Caco-2 (cell line): ENCODE results near the gene ZNRF3. TPM values are rescaled to one million over a fixed set of nuclear protein-coding genes. Genes with fewer than 3 reads are reported as not detected.

Source experiments
- BruUV-seq: library from RNA; stranded (reverse); fragments of 400-500 nt; replicated peaks from 2 replicates; lab custom pipeline; 2021; lab: Mats Ljungman, UMichigan
- CTCF ChIA-PET: fragments of 300-600 bp; sonication (Branson Sonifier 250); formaldehyde crosslinking; loops from one replicate; lab custom pipeline; 2022; ENCODE audit warnings: antibody characterized with exemption; lab: Charles Lee
- POLR2A ChIA-PET: fragments of 300-600 bp; sonication (Branson Sonifier 250); formaldehyde crosslinking; loops from one replicate; lab custom pipeline; 2022; ENCODE audit warnings: antibody characterized with exemption; lab: Charles Lee
- DNase-seq, 2 experiments: peaks; one replicate each; pipeline versions ENCODE4 v3.0.0 to v3.0.0-alpha.2; 2020 to 2022
- H3K27me3 ChIP-seq: replicated peaks from 2 replicates; pipeline ENCODE4 v1.6.0; 2011; ENCODE audit warnings: low read length; ENCODE audit not compliant: control insufficient read depth, insufficient read depth
- H3K36me3 ChIP-seq: 2 replicates; pipeline ENCODE4 v1.5.1; 2011; ENCODE audit warnings: low read length; ENCODE audit not compliant: control insufficient read depth, insufficient read depth
- H3K4me1 ChIP-seq: fragments of 250-450 bp; sonication (Bioruptor Pico); 2 replicates; pipeline ENCODE4 v1.5.1; 2020; ENCODE audit warnings: mild to moderate bottlenecking
- H3K4me3 ChIP-seq: 2 replicates; pipeline ENCODE4 v1.5.1; 2011; ENCODE audit warnings: low read depth, mild to moderate bottlenecking, control low read depth, low read length
- H3K9me3 ChIP-seq: fragments of 250-450 bp; sonication (Bioruptor Pico); 2 replicates; pipeline ENCODE4 v1.5.1; 2020; ENCODE audit warnings: mild to moderate bottlenecking, moderate library complexity
- H3K27ac Mint-ChIP-seq: one replicate; pipeline ENCODE4 v1.8.0; 2022; ENCODE audit warnings: mixed read lengths; ENCODE audit not compliant: unreplicated experiment
- H3K27me3 Mint-ChIP-seq: one replicate; pipeline ENCODE4 v1.8.0; 2022; ENCODE audit warnings: mixed read lengths; ENCODE audit not compliant: insufficient read depth, unreplicated experiment
- H3K36me3 Mint-ChIP-seq: one replicate; pipeline ENCODE4 v1.8.0; 2022; ENCODE audit warnings: mild to moderate bottlenecking, mixed read lengths; ENCODE audit not compliant: insufficient read depth, unreplicated experiment
- H3K4me1 Mint-ChIP-seq: one replicate; pipeline ENCODE4 v1.8.0; 2022; ENCODE audit warnings: low read depth, mixed read lengths; ENCODE audit not compliant: unreplicated experiment
- H3K4me3 Mint-ChIP-seq: one replicate; pipeline ENCODE4 v1.8.0; 2022; ENCODE audit warnings: mild to moderate bottlenecking, moderate library complexity, mixed read lengths; ENCODE audit not compliant: unreplicated experiment
- H3K9me3 Mint-ChIP-seq: one replicate; pipeline ENCODE4 v1.8.0; 2022; ENCODE audit warnings: mixed read lengths; ENCODE audit not compliant: unreplicated experiment
- intact Hi-C: fragments of 100-400 bp; cut with micrococcal nuclease; formaldehyde crosslinking; loops from one replicate; pipeline ENCODE4 v1.10.0; 2022; ENCODE audit not compliant: unreplicated experiment
- total RNA-seq: library from RNA; stranded (reverse); gene quantifications from 2 replicates; pipeline ENCODE4 v1.2.3, GENCODE V29; 2022
- TF ChIP-seq, protein P1 (sequence below), 2 experiments: fragments of 200-600 bp in 1 of 2; IDR thresholded peaks; 1 replicate in 1 of 2; 2 replicates in 1 of 2; pipeline versions ENCODE4 v1.5.1 to v1.8.0; 2011 to 2022; ENCODE audit warnings: antibody characterized with exemption in 1 of 2, control low read depth in 1 of 2, inconsistent platforms in 1 of 2, low read depth in 1 of 2, low read length in 1 of 2, mild to moderate bottlenecking in 1 of 2, moderate library complexity in 1 of 2; ENCODE audit not compliant: insufficient read depth in 1 of 2, severe bottlenecking in 1 of 2, unreplicated experiment in 1 of 2

The ZNRF3 gene
- total RNA-seq, 1 experiment from 2014 or later = 41.1 TPM

DNA sequence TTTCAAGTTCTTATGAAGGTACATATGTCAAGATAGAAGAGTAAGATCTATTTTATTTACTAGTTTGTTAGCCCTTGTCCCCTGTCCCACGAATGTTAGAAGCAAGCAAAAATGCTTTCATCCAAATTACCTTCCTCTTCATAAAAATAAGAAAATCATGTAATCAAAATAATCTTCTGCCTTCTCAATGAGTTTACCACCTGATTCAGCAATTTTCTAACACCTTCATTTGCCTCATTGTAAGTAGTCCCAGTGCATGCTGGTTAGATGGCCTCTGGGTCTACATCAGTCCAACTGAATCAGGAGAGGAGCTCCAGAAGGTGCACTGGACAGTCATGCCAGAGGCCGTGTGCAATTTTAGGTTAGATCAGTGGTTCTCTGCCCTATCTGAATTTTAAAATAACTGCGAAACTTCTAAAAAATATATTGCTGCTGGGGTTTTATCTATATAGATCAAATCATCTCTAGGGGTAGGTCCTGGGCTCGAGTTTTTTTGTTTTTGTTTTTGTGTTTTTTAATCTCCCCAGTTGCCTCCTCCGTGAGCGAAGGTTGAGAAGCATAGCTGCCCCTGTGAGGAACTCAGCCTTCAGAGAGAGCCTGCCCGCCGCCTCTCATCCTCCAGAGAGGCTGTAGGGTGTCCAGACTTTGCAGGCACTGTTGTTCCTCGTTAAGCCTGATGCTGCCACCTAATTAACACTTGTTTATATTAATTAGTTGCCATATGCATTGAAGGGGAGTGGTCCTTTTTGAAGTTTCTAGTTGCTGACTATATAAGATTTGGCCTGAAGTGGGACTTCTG, 146.0 kb downstream of the ZNRF3 start:
- peaks cover 28% of the 10 kb centered on the region for H3K4me1 ChIP-seq
- no peaks in the 10 kb centered on the region for H3K9me3 ChIP-seq
- ChIA-PET CTCF (interaction anchor here (1.1 kb wide), 1 partner anchor 77 kb away, joined by 3 read pairs; no protein-coding TSS in a partner anchor), POLR2A (no interaction called here)
- no peaks in the 10 kb centered on the region for H3K27me3 Mint-ChIP-seq
- TF ChIP-seq, protein P1, sequence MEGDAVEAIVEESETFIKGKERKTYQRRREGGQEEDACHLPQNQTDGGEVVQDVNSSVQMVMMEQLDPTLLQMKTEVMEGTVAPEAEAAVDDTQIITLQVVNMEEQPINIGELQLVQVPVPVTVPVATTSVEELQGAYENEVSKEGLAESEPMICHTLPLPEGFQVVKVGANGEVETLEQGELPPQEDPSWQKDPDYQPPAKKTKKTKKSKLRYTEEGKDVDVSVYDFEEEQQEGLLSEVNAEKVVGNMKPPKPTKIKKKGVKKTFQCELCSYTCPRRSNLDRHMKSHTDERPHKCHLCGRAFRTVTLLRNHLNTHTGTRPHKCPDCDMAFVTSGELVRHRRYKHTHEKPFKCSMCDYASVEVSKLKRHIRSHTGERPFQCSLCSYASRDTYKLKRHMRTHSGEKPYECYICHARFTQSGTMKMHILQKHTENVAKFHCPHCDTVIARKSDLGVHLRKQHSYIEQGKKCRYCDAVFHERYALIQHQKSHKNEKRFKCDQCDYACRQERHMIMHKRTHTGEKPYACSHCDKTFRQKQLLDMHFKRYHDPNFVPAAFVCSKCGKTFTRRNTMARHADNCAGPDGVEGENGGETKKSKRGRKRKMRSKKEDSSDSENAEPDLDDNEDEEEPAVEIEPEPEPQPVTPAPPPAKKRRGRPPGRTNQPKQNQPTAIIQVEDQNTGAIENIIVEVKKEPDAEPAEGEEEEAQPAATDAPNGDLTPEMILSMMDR (IDR thresholded peaks at IDR 0.05; ENCODE audit: insufficient read depth in 1 of 2, low read depth in 1 of 2, low read length in 1 of 2, severe bottlenecking in 1 of 2, unreplicated experiment in 1 of 2) = no peak
- intact Hi-C loops = no loop called here
- no peaks in the 10 kb centered on the region; the same call in 1 of the 2 replicates for H3K27me3 ChIP-seq
- no peak for DNase-seq
- no peak overlapping the region for H3K4me3 ChIP-seq
- peaks cover 5% of the 10 kb centered on the region for H3K36me3 ChIP-seq
- BruUV-seq = no TSS peak
- H3K4me3 Mint-ChIP-seq = no peak overlapping the region
- H3K36me3 Mint-ChIP-seq = peaks cover 74% of the 10 kb centered on the region
- H3K27ac Mint-ChIP-seq = no peak overlapping the region
- peaks cover 28% of the 10 kb centered on the region for H3K4me1 Mint-ChIP-seq
- no peaks in the 10 kb centered on the region for H3K9me3 Mint-ChIP-seq

DNA sequence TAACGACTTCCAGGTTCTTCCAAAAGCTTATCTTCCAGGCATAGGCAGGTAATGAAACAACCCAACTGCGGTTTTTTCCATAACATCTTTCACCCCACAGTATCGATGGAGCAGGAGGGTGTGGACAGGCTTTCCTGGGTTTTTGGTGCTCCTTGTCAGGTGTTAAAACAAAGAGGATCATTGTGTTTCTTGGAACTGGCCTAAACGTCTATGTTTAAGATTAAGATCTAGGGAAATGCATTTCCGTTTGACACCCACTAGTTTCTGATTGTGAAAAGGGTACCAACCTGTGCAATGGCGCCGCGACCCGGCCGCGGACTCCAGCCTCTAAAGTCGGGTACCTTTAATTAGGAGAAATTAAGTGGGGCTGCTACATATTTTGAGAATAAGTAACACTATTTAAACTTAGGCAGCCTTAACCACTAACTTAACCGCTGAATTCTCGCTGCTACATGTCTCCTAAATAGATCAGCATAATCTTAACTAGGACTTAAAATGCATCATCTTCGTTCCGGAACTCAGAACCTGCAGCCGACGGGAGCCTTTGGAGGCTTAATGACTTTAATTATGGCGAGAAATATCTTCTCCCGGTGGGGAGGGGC, 146.7 kb downstream of the ZNRF3 start:
- POLR2A ChIA-PET = interaction anchor here (0.5 kb wide), 1 partner anchor 78 kb away, joined by 3 read pairs; no protein-coding TSS in a partner anchor
- H3K4me3 Mint-ChIP-seq = no peak overlapping the region

More for the DNA sequence above, 146.7 kb downstream of the ZNRF3 start:
- CTCF ChIA-PET = no interaction called here
- Mint-ChIP-seq H3K36me3 (peaks cover 76% of the 10 kb centered on the region), H3K4me1 (peaks cover 26% of the 10 kb centered on the region), H3K27me3 (no peaks in the 10 kb centered on the region), H3K9me3 (no peaks in the 10 kb centered on the region), H3K27ac (no peak overlapping the region)
- peaks cover 28% of the 10 kb centered on the region for H3K4me1 ChIP-seq
- peaks cover 5% of the 10 kb centered on the region for H3K36me3 ChIP-seq
- intact Hi-C loops = no loop called here
- no peaks in the 10 kb centered on the region; the same call in 1 of the 2 replicates for H3K27me3 ChIP-seq
- no peak overlapping the region for H3K4me3 ChIP-seq
- BruUV-seq = no TSS peak
- no peak for DNase-seq
- TF ChIP-seq, protein P1 (IDR thresholded peaks at IDR 0.05; ENCODE audit: insufficient read depth in 1 of 2, low read depth in 1 of 2, low read length in 1 of 2, severe bottlenecking in 1 of 2, unreplicated experiment in 1 of 2) = no peak
- no peaks in the 10 kb centered on the region for H3K9me3 ChIP-seq
